AG10803 (cell line): ENCODE results near the gene TMEM154.

Source experiments
- DNase-seq: peaks from one replicate; pipeline ENCODE4 v3.0.0; 2010; ENCODE audit warnings: low read depth
- H3K4me3 ChIP-seq: 2 replicates; pipeline ENCODE4 v1.5.1; 2011; ENCODE audit warnings: mild to moderate bottlenecking, low read length, control low read depth
- CTCF ChIP-seq: conservative IDR thresholded peaks from 2 replicates; pipeline ENCODE4 v1.5.1; 2011; ENCODE audit warnings: mild to moderate bottlenecking, low read length, control low read depth, inconsistent platforms

Gene TMEM154

DNA sequence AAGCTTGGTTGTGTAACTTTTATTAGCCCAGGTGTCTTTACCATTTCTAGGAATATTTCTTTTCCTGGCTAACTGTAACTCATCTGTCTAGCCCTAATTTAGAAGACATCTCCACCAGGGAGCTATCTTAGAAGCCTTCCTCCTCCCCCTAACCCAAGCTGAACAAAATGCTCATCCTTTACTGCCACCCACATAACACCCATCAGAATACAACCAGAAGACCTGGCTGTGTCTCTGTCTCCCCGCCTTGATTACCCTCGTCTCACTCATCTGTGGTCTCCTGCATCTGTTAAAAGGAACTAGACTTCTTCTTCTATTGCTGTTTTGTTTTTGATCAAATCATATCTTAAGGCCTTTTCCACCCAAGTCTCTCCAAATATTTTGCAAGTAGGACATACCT, 4.8 kb upstream of the TMEM154 start:
- no peak overlapping the region for H3K4me3 ChIP-seq
- DNase-seq, result no peak
- TF ChIP-seq CTCF, result no peak

- no peak for TF ChIP-seq CTCF
- no peak for DNase-seq
- no peak overlapping the region for H3K4me3 ChIP-seq
These were observed 4.2 kb upstream of the TMEM154 start for GRCh38 chr4:152684007-152684406.

DNA sequence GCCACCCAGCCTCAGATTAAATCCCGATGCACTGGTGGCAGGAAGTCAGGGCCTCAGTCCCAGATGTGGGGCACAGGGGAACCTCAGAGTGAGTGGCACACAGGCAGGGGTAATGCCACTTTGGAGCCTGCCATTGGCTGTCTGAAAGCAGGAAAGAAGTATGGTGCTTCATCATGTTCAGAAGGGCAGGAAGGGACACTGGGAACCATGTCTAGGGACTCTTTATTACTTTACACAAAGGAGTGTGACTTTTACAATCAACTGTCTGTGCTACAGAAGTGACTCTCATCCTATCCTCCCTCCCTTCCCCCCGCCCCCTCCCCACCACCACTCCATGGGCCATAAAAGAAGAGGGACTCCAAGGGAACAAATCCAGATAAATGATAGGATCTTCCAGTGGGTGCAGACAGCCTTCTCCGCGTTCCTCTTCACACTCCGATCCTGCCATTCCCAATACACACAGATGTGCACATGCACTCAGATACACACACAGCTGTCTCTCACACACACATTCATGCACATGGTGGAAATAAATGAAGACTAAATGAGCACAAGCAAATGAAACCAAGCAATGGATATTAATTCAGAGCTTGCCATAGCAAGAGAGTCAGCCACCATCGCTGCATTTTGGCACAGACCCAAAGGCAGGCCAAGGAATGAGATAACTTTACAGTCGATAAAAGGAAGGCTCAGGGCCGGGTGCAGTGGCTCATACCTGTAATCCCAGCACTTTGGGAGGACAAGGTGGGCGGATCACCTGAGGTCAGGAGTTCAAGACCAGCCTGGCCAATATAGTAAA, 2.5 kb upstream of the TMEM154 start:
- DNase-seq, result no peak
- no peak overlapping the region for H3K4me3 ChIP-seq
- no peak for TF ChIP-seq CTCF

DNA sequence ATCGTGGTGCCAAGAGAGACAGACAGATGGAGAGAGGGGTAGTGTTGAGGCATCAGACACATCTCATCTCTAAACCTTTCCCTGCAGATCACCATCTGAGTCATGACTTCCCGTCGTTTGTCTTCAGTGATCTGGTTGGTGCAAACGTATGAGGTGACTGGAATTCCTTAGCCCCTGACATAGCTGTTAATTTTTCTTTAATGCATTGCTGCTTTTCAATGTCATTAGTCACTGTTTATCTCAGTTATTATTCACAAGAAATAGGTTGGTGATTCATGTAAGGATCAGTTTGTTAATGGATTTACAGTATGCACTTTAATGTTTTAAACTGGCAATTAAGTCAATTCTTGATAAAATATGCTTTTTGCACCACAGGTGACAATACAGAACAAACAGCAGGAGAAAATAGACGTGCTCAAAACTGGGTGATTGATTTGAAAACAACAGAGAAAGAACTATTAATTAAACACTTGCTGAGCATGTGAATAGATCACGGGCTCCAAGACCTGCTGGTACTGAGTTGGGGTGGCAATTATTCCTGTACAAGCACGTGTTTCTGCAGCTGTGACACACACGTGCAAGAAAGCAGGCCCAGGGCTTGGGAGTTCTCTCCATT, 1.3 kb upstream of the TMEM154 start:
- DNase-seq, result peak; percentile 43
- no peak overlapping the region for H3K4me3 ChIP-seq
- TF ChIP-seq CTCF, result no peak

GRCh38 chr4:152678841-152679240, 956 bp downstream of the TMEM154 start:
- no peak for TF ChIP-seq CTCF
- peak overlapping the region; percentile 69; the same call in 1 of the 2 replicates for H3K4me3 ChIP-seq
- DNase-seq, result no peak

GRCh38 chr4:152677117-152677516, 2.7 kb downstream of the TMEM154 start:
- TF ChIP-seq CTCF, result no peak
- no peak overlapping the region for H3K4me3 ChIP-seq
- no peak for DNase-seq
